ENCODE measurements around the gene ZFHX3. TPM values are rescaled to one million over a fixed set of nuclear protein-coding genes. Genes with fewer than 3 reads are reported as not detected.

ZFHX3 gene
- total RNA-seq, 1 donor from 2014 or later: 40.1 TPM

GRCh38 chr16:72743011-72743761 lies 304.7 kb downstream of the ZFHX3 start:
- H3K9me3 Mint-ChIP-seq: no peaks in the 10 kb centered on the region
- H3K36me3 Mint-ChIP-seq (ENCODE audit: low read depth): peaks cover 2% of the 10 kb centered on the region
- no peak for DNase-seq (ENCODE audit: low read depth, low spot score)
- no peak for TF ChIP-seq CTCF (conservative IDR thresholded peaks at IDR 0.05)
- H3K27me3 Mint-ChIP-seq (ENCODE audit: low read depth): no peaks in the 10 kb centered on the region
- no peak overlapping the region for H3K4me3 Mint-ChIP-seq
- H3K4me1 Mint-ChIP-seq: peaks cover 10% of the 10 kb centered on the region
- no peak overlapping the region for H3K27ac Mint-ChIP-seq (ENCODE audit: unreplicated experiment)

- Mint-ChIP-seq H3K27ac (ENCODE audit: unreplicated experiment) (no peak overlapping the region), H3K4me3 (no peak overlapping the region)
Measured at GRCh38 chr16:72740347-72740746, 307.6 kb downstream of the ZFHX3 start.

GRCh38 chr16:72739577-72739976 lies 308.4 kb downstream of the ZFHX3 start:
- Mint-ChIP-seq H3K4me3 (no peak overlapping the region), H3K4me1 (peaks cover 5% of the 10 kb centered on the region), H3K27ac (ENCODE audit: unreplicated experiment) (no peak overlapping the region), H3K27me3 (ENCODE audit: low read depth) (no peaks in the 10 kb centered on the region), H3K36me3 (ENCODE audit: low read depth) (peaks cover 7% of the 10 kb centered on the region), H3K9me3 (peaks cover 3% of the 10 kb centered on the region)
- TF ChIP-seq CTCF (conservative IDR thresholded peaks at IDR 0.05): no peak
- DNase-seq (ENCODE audit: low read depth, low spot score): no peak

More at GRCh38 chr16:72740347-72740746, 307.6 kb downstream of the ZFHX3 start:
- TF ChIP-seq CTCF (conservative IDR thresholded peaks at IDR 0.05): no peak
- peaks cover under 1% of the 10 kb centered on the region for H3K36me3 Mint-ChIP-seq (ENCODE audit: low read depth)
- peaks cover 5% of the 10 kb centered on the region for H3K4me1 Mint-ChIP-seq
- no peaks in the 10 kb centered on the region for H3K27me3 Mint-ChIP-seq (ENCODE audit: low read depth)
- H3K9me3 Mint-ChIP-seq: no peaks in the 10 kb centered on the region
- DNase-seq (ENCODE audit: low read depth, low spot score): no peak

- H3K27me3 Mint-ChIP-seq (ENCODE audit: low read depth): no peaks in the 10 kb centered on the region
- no peak overlapping the region for H3K4me3 Mint-ChIP-seq
- DNase-seq (ENCODE audit: low read depth, low spot score): no peak
- H3K36me3 Mint-ChIP-seq (ENCODE audit: low read depth): peaks cover 28% of the 10 kb centered on the region
- no peak overlapping the region for H3K27ac Mint-ChIP-seq (ENCODE audit: unreplicated experiment)
- no peak for TF ChIP-seq CTCF (conservative IDR thresholded peaks at IDR 0.05)
- H3K9me3 Mint-ChIP-seq: peaks cover 13% of the 10 kb centered on the region
- peaks cover 5% of the 10 kb centered on the region for H3K4me1 Mint-ChIP-seq
Measured at GRCh38 chr16:72736074-72736473, 311.9 kb downstream of the ZFHX3 start.
